H4 (cell line): ENCODE measurements around the gene MNAT1. TPM values are rescaled to one million over a fixed set of nuclear protein-coding genes. Genes with fewer than 3 reads are reported as not detected.
A peak's percentile ranks its signal among the peaks of the same experiment; 100 is the strongest.
"Not testable (repeated sequence)": the region's sequence is repeated elsewhere in the genome, so short reads cannot be mapped to it uniquely, and the experiment has no call there.

Experiments
- DNase-seq: peaks from one replicate; pipeline ENCODE4 v3.0.0-alpha.2; 2015; ENCODE audit warnings: low spot score
- total RNA-seq: library from RNA; depleted of rRNA; stranded (reverse); fragments of >200 nt; shearing (Covaris generic); gene quantifications from 2 replicates; pipeline ENCODE4 v1.2.3, GENCODE V29; 2014; rRNA removed

The MNAT1 gene
- total RNA-seq = 65.5 and 76.7 TPM in 2 replicates

DNA sequence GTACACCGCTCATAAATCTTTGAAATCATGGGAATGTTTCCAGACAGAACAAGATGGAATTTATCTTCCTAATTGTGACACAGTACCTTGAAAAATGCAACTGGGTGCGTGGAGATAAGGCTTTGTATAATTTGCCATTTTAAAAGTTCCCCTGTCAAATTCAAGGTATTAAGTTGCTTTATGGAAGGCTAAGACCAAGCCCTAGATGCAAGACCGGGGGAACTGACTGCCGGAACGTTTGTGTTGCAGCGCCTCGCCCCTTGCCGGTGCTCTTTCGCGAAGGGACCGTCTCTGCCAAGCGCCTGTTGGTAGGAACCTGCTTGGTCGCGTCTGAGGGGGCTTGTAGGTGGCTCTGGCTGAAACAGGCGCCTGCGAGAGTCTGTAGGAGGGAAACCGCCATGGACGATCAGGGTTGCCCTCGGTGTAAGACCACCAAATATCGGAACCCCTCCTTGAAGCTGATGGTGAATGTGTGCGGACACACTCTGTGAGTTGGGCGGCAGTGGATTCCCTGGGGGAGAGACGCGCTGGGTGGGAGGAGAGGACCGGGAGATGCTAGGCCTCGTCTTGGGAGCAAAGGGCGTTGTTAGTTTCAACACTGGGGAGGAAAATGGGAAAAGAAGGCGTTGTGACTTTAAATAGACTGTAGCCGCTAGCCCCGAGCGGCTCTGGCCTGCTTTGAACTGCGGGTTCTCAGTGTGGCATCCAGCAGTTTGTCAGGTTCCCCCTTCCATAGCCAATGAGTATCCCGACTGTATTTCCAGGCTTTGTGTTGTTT is at the start of gene MNAT1:
MNAT1 (plus strand) TSS at position 297 of the 778 bp plus-strand sequence; CDS start at position 399, 102 bp downstream.
- peak; percentile 68 for DNase-seq

DNA sequence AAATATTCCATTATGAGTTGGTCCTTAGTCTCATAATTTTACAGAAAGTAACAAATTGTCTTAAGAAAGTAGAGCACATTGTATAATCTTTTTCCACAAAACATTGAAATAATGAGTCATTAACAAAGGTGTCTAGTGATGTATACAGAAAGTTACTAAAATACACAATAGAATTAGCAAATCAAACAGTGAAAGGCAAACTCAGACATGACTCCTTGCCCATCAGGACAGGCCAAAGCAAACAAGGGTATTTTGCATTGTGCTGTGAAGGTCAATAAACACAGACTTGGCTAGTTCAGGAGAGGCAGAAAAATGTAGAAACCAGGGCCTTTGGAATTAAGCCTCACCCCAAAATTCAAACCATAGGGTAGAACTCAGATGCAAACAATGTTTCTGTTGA is 47.7 kb upstream of the MNAT1 start:
- DNase-seq = no peak

DNA sequence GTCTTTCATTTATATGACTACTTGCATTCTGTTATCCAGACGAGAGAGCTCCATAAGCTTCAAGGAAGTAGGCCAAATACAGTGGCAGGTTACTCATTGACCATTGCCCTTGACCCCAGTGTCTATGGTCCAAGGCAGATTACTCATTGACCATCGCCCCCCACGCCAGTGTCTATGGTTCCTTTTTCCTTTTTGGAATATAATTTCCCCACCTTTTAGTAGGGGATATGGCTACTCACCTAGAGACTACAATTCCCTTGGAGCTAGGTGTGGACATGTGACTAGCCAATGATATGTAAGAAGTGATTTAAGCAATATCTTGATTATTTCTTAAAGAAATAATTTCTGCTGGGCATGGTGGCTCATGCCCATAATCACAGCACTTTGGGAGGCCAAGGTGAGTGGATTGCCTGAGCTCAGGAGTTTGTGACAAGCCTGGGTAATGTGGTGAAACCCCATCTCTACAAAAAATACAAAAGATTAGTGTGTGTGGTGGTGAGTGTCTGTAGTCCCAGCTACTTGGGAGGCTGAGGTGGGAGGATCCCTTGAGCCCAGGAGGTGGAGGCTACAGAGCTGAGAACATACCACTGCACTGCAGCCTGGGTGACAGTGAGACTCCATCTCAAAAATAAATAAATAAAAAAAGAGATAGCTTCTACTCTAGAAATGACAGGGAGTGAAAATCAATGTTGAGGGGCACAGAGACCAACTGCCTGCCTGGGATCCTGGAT is 43.0 kb upstream of the MNAT1 start:
- no peak for DNase-seq

DNA sequence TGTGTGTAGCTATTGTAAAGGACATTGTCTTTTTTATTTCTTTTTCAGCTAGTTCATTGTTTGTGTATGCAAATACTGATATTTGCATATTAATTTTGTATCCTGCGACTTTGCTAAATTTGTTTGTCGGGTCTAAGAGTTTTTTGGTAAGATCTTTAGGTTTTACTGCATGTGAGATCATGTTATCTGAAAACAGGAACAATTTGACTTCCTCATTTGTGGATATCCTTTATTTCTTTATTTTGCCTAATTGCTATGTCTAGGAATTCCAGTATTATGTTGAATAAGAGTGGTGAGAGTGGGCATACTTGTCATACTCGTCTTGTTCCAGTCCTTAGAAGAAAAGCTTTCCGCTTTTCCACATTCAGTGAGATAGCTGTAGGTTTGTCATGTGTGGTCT is 39.2 kb upstream of the MNAT1 start:
- DNase-seq = no peak

DNA sequence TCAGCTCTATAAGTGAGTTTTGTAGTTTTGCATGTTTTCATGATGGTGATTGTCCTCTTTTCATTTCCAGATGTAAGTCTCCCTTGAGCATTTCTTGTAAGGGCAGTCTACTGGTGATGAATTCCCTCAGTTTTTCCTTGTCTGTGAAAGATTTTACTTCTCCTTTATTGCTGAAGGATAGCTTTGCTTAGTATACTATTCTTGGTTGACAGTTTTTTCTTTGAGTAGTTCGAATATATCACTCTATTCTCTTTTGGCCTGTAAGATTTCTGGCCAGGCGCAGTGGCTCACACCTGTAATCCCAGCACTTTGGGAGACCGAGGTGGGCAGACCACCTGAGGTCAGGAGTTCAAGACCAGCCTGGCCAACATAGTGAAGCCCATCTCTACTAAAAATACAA is 34.0 kb upstream of the MNAT1 start:
- DNase-seq = no peak

DNA sequence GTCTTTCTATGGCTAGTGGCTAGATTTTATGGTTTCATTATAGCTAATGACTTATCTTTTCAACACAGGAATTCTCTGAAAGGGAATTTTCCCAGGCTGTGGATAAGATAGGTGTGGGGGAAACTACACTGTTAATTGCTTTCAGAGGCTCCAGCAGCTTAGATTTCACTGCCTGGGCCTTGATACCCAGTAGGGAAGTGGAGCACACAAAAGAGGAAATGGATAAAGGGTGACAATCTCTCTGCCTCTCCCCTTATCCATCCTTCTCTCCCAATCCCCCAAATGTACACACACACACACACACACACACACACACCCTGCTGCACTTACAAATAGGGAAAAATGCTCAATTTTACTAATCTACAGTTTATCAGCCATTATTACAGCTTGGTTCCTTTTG is 29.5 kb upstream of the MNAT1 start:
- no peak for DNase-seq

DNA sequence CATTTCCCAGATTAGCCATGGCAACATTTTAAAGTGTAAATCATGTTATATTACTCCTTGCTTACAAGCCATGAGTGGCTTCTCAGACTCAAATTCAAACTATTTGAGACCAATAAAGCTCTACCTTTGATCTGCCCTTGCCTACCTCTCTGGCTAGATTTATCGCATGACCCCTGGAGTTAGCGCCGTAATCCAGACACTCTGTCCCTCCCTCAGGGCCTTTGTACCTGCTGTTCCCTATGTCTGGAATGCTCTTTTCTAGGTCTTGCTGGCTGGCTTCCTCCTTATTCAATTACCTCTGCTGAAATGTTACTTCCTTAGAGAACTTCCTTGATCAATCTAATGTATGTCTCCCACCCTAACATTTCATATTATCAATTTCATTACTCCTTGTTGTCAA is 26.7 kb upstream of the MNAT1 start:
- DNase-seq = no peak

DNA sequence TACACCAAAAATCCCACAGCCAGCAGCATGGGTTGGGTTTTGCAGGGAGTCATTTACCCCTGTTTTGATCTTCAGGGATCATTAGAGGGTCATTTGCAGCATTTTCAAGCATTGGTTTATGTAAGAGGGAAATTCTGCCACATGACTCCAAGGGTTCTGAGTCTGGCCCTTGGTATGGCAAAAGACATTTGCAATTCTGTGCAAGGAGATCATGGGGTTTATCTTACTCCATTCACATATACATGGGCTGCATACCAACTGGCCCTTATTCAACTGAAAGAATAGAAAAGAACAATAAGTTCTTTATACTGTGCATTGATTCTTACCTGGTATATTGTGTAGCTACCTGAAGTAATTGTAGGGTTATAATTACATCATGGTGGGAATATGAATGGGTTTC is 24.1 kb upstream of the MNAT1 start:
- no peak for DNase-seq

DNA sequence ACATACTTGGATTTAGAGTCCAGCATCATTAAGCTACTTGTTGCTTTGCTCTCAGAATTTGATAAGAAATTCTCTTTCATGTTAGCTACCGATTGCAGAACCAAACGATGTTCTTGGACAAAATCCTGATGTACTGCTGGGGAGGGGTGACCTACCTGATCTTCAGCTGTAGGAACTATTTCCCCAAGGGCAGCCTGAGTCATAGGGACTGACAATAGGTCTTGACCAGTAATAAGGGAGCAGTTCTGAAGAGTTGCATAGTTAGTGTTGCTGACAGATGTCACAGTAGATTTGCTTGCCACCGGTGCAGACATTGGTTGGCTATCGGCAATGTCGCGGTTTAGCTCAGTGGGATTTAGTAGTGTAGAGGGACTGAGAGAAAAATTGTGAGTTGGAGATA is 21.0 kb upstream of the MNAT1 start:
- DNase-seq = no peak

DNA sequence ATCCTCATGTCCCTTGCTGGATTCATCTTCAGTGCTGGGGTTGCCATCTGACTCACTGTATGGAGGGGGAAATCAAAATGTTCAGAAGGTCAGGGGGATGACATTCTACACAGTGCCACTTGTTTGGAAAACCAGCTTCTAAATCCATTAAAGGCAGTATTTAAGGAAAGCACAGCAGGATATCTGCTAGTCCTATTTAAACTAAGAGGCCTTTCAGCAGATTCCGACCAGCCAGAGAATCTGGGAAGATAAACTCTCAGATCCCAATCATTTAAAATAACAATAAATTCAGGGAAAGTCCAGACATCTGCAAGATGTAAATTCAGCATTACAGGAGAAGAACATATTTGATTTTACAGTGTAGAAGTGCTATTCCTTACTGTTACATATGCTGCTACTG is 14.2 kb upstream of the MNAT1 start:
- DNase-seq = no peak

DNA sequence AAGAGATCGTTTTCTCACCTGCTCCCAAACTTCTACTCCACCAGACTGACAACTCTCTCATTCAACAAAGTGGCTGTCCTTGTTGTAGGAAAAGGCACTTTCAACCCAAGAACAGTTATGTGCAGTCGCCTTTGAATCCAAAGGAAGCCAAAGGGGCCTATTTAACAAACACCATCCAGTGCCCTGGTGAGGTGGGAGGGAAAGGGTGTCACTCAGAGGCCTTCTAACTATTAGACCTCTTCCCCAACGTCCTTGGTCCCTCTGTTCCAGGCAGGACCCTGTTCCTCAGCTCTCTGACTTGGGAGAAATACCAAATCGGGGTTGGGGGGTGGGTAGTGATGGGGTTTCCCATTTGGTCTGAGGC is 13.6 kb upstream of the MNAT1 start:
- no peak for DNase-seq

DNA sequence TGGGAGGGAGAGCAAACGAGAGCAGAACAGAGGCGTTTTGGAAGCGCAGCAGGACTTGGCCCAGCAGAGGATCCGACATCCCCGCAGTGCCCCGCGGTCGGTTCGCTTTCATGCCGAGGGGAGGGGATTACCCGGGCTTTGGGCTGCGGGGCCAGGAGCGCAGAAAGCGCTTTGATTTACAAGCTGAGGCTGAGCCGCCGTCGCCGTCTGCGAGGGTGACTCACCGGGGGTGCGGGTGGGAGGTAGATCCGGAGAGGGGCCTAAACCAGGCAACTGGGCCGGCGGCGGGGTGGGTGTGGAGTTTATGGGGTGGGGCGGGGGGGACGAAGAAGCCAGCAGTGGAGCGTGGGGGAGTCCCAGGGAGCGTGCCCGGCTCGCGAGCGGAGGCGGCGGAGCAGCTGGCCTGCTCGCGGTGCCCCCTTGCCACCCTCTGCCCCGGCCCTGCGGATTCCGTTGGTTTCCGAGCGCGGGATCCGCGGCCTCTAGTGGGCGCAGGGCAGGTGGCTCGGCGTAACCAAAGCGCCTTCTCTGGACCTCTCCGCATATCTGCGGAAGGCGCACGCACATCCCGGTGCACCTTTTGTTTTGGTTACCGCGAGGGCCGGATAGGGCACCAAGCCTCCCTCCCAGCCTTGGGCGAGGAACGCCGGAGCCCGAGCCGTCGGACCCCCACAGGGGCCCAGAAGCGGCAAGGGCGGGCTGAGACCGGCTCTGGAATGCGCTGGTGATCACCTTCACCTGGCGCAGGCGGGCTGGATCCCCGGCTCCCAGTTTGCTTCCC is 13.0 kb upstream of the MNAT1 start:
- DNase-seq = peak; percentile 30

DNA sequence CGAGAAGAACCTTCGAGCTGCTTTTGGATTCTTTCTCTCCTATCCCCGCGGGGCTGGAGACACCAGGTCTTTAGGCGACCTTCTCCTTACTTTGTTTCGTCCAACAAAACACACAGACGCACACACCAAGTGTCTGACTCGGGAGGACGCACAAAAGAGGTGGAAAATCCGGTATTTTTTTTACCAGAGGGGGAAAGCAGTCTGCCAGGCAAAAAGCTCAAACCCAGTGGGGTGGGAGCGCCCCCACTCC is 12.5 kb upstream of the MNAT1 start:
- DNase-seq = peak; percentile 5

DNA sequence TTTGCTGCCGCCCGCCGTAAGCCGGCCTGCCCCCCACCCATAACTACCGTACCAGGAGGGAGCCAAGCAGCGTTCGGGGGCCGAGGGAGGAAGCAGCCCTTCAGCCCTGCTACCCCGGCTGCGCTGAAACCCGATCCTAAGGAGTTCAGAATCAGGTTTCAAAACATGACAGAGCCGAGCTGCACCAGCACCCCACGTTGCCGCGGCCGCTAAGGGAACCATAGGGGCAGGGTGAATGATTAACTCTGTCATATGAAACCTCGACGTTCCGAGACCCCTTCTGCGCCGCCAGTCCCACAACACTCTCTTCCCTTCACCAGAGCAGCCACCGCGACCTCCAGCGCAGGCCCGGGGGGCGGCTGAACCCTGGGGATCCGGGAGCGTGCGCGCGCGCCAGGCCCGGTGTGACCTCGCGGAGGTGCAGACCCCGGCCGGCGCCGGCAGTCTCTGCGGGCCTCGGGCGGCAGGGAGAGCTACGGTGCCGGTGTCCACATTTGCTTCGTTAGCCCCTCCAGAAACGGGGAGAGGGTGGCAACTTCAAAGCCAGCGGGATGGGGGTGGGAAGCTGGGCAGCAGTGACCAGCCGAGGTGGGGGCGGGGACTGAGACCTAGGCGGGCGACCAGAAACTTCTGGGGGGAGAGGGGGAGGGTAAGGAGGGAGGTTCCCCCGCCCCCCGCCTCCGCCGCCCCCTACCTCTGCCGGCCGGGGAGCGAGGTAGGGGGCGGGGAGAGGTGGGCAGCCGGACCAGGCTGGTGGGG is 12.0 kb upstream of the MNAT1 start:
- DNase-seq = peak; percentile 22

DNA sequence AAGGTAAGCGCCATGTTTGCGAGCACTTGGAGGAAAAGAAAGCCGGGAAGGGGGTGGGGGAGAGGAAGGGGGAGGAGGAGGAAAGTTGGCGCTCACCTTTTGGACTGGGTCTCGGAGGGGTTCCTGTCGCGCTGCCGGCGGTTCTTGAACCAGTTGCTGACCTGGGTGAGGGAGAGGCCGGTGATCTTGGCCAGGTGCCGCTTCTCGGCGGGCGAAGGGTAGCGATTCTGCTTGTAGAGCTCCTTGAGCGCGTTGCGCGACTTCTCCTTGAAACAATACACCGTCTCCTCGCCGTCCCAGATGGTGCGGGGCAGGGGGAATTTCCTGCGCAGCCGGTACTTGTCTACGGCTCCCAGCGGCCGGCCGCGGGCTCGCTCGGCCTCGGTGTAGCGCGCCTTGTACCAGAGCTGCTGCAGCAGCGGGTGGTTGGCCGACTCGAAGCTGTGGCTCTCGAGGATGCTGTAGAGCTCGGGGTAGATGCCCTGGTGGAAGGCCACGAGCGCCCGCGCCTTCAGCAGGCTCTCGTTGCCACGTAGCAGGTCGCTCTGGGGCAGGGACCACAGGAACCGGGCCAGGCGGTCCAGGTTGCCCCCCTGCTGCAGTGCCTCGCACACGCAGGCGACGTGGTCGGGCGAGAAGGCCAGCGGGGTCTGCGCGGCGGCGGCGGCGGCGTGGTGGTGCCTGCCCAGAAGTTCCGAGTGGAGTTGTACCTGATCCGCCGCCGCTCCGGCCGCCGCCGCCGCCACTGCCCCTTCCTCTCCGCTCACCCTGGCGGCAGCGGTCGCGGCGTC is 11.2 kb upstream of the MNAT1 start:
- peak; percentile 23 for DNase-seq

DNA sequence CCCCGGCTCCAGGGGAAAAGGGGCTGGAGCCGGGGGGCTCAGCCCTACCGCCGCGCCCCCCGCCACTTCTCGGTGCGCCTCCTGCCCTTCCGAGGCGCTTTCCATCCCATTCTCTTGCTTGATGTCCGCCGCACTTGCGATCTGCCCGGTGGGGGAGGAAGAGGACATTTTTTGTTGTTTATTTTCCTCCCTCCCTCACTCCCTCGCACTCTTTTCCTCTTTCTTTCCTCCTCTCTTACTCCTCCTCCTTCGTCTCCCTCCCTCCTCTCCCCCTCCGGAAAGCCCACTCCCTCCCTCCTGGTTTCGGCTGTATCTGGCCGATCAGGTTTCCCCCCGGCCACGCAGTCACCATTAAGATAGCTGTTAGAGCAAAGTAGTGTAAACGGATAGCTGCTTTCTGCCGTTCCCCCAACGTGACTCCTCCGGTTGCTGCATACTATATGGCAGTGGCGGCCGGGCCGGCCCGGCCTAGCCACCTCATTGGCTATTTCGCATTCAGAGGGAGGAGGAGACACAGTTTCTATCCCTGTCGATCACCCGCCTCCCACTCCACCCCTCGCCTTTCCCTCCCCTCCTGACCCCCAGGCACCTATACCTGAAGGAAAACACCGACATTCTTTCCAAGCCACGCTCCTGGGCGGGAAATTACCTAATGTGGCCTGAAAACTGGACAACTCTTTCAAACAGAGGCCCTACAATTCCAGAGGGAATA is 10.5 kb upstream of the MNAT1 start, which contains the start of gene SIX4:
SIX4 (minus strand) TSS at position 445 of the 712 bp plus-strand sequence; CDS start at position 168, 277 bp downstream.
- peak; percentile 80 for DNase-seq

DNA sequence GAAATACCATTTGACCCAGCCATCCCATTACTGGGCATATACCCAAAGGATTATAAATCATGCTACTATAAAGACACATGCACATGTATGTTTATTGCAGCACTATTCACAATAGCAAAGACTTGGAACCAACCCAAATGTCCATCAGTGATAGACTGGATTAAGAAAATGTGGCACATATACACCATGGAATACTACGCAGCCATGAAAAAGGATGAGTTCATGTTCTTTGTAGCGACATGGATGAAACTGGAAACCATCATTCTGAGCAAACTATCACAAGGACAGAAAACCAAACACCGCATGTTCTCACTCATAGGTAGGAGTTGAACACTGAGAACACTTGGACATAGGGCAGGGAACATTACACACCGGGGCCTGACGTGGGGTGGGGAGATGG is 3.3 kb upstream of the MNAT1 start:
- DNase-seq = not testable (repeated sequence)

DNA sequence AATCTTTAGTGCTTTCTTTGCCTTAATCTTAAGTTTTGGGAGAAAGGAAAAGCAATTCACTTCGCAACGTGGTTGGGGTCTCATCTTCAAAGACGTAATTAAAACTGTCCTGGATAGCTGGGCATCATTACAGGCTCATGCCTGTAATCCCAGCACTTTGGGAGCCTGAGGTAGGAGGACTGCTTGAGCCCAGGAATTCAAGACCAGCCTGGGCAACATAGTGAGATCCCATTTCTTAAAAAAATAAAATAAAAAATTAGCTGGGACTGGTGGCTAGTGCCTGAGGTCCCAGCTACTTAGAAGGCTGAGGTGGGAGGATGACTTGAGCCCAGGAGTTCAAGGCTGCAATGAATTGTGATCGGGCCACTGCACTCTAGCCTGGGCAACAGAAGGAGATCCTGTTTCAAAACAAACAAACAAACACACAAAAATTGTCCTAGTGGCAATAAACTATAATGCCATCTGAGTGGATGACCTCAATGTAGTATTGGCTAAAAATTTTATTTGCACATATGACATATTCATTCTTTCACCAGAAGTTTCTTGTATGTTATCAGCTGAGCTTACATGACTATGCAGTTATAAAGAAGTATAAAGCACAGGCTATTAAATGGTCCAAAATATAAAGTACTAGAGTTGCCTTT is 1.6 kb upstream of the MNAT1 start:
- DNase-seq = no peak

DNA sequence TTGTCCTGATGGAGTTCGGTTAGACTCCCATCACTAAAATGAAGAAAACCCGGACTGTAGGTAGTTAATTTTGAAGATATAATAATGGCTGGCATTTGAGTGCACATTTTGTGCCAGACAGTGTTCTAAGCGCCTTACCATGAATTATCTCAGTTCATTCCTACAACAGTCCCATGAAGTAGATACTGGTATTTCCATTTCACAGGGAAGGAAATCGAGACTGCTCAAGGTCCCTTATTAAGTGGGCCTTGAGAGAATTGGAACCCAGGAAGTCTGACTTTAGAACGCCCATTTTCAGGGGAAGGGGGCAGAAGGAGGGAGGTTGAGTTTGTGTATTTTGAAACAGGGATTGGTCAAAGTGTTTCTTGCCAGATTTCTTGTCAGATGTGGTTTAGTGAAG is 855 bp downstream of the MNAT1 start:
- no peak for DNase-seq

DNA sequence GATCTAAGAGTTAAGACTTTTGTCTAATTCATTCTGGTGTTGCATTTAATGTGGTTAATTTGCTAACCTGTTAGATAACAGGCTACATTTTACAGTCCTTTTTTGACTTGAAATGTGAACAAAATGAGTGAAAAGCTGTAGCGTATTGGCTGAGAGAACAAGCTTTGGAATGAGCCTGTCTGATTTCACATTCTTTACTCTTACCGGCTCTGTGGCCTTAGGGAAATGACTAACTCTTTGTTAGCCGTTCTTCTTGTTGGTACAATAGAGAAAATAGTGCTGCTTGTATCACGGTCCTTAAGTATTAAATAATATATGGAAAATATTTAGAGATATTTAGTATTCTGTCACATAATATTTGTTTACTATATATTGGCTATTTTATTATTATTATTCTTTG is 1.9 kb downstream of the MNAT1 start:
- DNase-seq = peak; percentile 14
